NOMO-1 treated with DMSO at 0.1 percent for 48 hours (cell line): ENCODE data around the gene TNS1.

Experiments used
- DNase-seq: peaks from one replicate; lab custom pipeline; 2025; ENCODE audit not compliant: unreplicated experiment; lab: John Stamatoyannopoulos, UW

The TNS1 gene

DNA sequence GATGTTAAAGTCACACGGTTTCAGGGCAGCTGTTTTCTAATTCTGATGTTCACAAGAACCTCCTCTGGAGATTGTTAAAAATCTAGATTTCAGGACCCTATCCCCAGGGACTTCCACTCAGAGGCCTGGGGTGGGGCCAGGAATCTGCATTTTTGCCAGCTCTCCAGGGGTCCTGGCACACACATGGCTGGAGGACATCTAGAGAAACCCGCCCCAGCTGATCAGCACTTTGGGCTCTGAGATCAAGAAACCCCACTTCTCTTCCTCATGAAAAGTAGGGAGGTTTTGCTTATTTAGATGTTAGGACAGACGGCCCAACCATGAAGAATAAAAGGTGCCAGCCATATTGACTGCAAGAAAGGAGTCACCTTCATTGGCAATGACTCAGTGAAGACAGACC is 148.8 kb downstream of the TNS1 start:
- no peak for DNase-seq

DNA sequence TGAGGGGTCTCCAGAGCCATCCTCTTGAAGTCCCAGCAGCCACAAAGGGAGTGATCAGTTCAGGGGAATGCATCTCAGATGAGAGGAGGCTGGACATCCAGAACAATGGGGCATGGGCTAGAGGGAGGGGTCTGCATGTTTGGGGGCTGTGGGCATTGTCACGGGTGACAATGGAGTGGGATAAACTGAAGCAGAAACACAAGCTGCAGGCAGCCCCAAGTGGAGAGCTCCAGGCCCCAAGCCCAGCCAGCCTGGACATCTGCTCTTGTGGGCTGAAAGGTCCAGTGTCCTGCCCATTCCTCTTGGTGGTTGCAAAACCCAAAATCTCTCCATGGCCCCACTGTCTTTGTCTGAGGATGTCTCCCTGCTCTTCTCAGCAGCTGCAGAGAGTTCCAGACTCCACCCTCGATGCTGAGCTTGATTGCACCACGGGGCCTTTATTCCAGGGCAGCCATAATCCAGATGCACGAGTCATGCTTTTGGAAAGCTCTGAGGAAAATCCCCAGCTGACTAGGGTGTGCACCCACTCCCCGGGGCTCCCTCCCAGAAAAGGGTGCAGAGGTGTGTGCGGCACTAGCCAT is 149.4 kb downstream of the TNS1 start:
- DNase-seq = no peak

DNA sequence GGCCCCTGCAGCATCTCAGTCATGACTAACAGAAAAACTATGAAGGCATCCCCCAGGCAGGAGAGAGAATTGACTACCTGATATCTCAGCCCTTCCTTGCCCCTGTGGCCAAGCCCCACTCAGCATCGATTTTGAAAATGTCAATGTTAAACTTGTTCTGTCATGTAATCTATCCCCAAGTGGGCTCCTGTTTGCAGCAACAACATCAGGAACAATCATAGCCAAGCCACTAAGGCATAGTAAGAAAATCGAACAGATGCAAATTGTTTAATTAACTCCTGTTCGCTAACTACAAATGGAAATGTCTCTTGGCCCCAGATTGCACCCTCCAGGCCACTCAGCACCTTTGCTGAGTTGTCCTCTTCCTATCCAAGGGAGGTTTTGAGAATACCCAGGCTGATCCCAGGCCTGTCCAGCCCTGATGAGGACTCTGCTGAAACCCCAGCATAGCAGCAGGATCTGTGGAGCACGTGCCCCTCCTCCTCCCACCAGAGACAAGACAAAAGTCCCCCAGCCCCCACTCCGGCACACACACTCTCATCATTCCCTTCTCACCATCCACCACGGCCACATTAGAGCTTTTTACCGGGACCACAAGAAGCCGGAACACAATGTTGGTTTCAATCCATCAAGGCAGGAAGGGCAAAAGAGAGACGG is 150.1 kb downstream of the TNS1 start:
- DNase-seq = no peak

DNA sequence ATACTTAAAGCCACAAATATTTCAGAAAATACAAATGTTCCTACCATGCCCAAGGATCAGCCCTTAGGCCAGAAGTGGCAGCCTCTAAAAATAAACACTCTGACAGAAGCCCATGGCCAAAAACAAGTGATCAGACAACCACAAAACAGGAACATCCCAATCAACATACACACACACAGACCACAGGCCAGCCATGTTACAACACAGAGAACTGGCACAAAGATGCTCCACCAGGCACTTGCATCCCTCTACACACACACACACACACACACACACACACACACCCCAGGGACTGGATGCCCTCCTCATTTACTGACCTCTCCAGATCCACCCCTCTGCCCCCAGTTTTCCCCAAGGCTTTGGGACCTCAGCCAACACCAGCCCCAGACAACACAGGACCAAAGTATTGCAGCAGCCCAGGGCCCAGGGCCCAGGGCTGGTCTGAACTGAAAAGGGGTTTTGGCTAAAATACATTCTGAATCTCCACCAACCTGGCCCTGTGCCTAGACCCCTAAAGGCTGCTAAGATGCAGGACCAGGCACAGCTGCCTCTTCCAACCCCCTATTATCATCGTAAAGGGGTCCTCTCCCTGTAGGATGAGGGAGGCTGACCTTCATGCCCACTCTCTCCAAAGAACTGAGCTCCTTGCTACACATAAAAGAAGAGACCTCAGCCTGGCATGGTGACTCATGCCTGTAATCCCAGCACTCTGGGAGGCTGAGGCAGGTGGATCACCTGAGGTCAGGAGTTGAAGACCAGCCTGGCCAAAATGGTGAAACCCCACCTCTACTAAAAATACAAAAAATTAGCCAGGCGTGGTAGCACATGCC is 151.4 kb downstream of the TNS1 start:
- peak; percentile 83 for DNase-seq

DNA sequence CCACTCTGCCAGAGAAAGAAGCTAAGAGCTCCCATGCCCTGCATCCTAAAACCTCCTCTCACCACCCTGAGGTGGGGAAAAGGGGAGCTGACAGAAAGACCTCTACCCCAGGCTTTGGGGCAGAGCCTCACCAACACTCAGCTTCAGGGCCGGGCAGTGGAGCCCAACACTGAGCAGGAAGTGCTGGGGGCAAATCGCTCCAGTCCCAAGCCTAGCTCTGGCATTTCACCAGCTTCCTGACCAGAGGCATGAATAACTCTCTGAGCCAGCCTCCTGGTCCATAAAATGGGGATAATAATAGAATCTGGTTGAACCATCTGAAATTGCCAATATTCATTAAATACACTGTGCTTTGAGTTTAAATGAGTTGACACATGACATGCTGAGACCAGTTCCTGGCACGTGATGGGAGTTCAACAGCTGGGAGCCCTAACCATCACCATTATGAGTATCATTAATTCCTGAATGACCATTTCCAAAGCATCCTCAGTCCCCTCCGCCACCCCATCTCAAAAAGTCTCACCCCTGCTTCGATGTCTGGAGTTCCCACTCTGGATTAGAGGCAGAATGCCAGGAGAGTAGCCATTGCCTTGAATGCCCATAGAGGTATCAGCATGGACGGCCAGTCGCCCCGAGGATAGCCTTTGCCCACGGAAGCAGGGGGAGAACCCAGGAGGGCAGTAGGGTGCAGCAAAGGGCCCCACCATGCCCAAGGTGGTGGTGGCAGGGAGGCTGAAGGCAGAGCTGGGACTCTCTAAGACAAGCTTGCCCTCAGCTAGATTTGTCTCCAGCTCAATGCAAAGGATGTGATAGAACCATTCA is 153.4 kb downstream of the TNS1 start:
- DNase-seq = no peak

DNA sequence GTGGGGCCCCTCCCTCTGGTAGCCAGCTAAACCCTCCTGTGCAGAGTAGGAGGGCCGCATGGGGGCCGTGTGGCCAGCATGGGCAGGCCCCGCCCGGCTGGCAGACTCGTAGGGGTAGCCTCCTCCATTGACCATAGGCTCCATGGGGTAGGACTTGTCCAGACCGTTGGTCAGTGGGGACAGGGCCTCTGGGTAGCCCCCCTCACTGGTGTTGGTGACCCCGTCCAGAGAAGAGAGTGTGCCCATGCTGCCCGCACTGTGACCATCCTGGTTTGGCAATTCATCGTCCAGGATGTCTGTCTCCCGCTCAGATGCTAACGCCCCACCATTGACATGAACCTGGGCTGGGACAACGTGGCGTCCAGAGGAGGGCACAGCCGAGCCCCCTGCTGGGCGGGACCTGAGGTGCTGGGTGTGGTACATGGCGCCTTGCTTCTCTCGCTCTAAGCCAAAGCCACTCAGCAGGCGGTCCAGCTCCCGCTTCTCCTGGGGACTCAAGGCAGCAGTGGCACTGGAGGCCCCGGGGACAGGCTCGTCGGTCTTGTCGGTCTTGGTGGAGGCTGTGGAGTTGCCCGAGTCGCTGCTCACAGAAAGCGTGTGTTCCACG is 154.3 kb downstream of the TNS1 start:
- DNase-seq = no peak

DNA sequence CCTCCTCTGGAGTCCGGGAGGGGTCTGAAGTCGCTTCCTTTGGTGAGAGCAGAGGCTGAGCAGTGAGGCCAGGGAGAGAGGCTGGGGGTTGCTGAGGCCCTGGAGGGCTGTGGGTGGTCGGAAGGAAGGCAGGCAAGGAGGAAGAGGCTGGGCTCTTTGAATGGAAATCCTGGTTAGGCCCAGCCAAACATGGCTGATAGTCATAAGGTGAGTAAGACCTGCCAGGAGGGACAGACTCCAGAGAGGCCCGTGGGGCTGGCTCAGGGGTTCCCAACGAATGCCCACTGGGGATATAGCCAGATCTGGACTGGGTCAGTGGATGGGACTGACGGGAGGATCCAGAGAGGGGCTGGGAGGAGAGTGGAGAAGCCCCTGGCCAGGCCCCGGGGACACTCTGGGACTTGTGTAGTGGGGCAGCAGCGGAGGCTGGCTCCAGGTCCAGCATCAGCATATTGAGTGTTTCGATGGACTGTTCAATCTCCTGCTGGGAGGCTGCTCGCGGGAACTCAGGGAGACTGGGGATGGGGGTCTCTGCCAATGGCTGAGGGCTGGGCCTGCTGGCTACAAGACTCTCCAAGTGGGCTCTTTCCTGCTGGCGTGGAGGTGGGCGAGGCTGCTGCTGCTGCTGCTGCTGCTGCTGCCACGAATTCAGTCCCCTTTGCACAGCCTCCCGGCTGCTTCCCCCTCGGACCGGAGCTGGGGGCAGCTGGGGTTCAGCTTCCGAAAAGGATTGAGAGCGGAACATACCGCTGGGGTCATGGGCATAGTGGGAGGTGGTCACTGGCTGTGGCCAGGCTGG is 155.0 kb downstream of the TNS1 start:
- no peak for DNase-seq

DNA sequence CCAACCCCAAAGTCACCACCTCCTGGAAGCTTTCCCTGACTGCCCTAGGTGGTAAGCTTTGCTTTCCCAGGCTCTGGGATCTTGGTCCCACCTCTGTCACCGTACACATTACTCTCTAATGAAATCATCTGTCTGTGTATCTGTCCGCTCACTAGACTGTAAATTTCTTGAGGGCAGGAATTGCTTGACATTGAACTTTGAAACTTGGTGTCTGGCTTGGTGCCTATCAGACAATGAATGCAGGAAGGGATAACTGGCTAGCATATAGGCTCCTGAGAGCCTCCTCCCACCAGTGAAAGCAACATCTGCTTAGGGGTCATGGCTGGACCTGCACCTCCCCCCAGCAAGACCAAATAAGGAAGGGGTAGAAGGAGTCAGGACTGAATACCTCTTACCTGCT is 155.7 kb downstream of the TNS1 start:
- no peak for DNase-seq

DNA sequence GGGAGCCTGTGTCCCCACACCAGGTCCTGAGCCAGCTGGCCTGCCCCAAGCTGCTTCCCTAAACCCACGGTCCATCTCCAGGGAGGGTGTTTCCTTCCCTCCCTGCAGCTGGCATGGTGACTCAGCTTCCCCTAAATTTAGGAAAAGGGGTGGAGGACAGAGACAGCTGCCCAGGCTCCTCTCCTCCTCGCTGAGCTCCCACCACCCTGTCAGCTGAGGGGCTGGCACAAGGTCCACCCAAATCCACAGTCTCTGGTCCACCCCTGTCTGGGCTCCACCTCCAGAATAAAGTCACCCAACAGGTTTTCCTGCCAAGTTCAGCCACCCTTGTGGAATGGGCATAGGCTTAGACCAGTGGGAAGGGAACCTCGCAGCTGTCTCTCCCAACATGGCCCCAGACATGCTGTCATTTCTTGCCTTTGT is 156.5 kb downstream of the TNS1 start:
- no peak for DNase-seq

DNA sequence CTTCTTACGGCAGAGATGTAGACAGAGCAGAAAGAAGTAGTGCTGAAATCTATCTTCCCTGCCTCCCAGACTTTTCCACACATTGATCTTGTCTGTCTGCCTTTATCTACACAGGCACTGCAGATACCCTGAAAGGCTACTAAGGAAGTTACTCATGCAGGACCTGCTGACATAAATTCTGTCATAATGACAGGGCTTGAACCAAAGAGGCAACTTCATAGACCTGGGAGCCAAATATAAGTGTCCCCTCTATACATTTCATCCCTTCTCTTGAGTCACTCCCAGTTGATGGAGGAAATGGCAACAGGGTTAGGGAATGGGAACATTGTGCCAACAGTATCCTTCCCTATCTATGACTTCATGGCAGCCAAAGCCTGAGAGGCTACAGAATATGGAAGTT is 157.5 kb downstream of the TNS1 start:
- DNase-seq = no peak

DNA sequence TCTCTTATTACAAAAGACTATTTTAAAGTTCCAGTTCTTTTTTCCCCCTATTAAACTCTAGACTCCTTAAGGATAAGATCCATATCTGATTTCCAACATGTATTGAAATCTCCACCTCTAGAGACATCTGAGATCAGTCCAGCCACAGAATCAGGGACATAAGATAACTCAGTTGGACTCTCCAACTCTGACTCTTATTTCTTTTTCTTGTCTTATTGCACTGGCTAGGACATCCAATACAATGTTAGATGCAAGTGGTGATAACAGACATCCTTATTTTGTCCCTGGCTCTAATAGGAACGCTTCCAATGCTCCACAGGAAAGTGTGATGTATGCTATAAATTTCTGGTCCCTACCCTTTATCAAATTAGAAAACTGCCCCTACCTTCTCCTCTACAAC is 158.1 kb downstream of the TNS1 start:
- DNase-seq = no peak

DNA sequence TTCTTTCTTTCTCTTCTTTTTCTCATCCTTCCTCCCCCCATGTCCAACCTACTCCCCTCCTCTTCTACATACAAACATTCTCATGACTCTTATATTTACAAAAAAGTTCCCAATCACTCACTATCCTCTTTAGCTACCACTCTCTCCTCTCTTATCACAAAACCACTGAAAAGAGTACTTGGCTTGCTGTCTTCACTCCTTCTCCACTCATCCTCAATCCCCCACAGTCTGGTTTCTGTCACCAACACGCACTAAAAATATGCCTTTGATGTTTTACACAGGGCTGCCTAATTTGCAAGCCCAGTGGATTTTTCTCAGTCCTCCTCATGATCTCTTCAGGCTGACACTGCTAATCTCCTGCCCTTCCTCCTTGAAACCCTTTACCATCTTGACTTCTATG is 159.5 kb downstream of the TNS1 start:
- no peak for DNase-seq

DNA sequence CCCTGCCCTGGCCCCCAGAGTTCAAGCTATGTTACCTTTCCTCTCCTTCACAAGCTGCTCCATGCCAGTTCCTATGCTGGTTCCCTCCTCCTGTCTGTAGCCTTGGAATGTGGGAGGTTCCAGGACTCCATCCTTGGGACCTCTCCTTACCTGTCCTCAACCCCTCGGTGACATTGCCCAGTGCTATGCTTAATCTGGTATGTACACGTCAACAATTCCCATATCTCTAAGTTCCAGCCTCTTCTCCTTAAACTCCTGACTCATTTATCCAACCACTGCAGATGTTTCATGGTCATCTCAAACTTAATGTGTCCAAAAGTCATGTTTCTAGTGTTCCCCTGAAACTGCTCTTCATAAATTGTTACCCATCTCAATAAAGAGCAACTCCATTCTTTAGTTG is 160.8 kb downstream of the TNS1 start:
- no peak for DNase-seq

DNA sequence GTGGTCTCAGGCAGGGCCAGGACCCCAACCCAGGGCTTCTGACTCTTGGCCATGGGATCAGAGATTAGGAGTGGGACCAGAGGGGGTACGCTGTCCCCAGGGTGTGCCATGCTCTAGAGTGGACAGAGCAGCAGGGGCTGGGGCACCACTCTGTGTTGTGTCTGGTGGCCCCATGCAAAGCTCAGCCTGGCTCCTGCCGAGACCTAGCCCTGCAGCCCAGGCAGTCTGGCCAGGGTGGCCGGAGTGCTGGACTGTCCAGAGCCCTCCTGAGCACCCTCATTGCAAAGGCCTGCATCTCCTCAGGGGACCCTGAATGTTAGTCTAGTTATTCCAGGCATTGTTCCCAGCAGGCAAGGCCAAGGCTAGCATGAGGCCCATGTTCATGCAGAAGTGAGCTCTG is 162.3 kb downstream of the TNS1 start:
- DNase-seq = no peak

DNA sequence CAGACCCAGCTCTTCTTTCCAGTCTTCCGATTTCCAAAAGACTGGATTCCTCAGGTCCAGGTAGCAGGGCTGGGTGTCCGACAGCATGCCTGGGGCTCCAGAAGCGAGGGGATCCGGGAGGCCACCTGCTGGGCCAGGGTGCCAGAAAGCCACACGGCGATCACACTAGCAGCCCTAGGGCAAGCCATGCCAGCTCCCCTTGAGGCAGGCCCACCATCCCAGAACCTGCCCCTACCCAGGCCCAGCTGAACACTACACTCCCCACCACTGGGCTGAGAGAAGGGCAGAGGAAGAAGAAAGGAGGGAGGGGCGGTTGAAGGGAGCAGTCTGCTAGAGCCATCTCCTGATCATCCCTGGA is 163.1 kb downstream of the TNS1 start:
- no peak for DNase-seq

DNA sequence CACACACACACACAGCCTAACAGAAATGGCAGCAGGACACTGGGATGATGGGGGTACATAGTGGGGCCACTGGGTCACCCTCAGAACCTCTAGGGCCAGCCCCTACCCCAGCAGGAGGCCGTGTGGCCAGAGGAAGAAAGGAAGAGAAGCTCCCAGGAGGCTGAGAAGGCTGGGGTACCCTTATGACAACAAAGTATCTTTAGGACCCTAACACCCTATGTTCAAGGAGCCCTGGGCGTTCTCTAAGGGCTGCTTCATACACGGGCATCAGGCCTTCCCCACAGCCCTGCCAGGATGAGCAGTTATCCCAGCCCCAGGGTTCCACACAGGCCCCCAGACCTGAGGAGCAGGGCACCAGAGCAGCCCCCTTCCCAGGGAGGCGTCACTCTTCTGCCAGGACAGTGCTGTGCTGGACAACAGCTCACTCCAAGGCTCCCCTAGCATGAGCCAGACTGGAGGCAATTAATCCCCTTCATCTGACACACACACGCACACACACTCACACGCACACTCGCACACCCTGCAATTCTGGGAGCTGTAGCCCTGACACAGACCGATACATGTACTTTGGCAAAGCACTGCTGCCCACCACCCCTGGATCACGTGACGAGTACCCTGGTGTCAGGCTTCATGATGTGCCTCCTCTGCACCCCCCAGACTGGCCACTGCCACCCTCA is 163.6 kb downstream of the TNS1 start:
- no peak for DNase-seq

DNA sequence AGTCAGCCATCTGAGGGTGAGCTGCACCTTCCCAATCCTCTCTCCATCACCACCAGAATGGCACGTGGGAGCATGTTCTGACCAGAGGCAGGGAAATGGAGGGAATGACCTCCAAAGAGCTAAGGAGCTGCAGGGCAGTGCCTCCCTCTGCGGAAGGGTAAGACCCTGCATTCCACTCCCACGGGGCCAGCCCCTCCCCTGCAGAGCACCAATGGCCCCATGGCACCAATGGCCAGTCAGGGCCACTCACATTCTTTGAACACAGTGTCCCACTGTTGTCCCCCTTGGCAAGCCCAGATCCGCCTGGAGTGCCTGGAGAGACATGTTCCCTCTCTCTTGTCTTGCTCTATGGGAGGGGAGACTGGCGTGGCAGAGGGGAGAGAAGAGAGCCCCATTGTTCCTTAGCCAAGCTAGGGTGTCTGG is 164.4 kb downstream of the TNS1 start:
- no peak for DNase-seq

DNA sequence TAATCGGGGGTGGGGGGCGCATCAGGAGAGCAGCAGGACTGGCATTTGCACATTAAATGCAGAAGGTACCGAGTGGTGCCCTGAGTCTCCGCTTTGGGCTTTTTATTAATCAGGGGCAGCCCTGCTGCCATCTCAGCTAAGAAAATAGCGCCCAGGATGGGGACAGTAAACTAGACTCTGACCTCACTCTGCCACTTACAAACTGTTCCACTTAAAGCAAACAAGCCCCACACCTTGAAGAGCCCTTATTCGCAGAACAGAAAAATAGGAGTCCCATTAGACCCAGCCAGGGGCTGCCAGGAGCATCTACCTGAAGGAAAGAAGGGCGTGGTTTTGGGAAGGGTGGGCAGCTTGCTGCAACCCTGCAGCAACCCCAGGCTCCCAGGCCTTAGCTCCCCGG is 165.3 kb downstream of the TNS1 start:
- no peak for DNase-seq

DNA sequence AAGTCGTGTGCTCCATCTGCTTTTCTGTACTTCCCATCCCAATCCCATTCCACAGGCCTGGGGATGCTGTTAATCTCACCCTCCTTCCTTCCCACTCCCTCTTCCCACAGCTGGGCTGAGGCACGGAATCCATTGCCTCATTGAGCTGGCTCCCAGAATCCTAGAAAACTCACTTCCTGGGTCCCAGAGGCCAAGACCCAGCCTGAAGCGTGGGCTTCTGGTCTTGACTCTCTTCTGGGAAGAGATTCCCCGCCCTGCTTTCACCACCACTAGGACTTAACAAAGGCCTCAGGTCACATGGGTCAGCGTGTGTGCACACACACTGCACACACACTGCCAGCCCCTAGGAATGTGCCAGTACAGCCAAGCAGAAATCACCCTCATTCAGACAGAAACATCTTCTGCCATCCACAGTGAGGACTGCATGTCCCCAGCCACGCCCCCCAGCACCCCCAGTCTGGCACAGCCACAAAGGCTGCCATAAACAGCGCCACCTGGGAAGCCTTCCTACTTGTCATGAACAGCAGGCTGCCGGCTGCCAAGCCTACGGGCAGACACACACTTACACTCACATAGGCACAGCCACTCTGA is 165.8 kb downstream of the TNS1 start:
- no peak for DNase-seq
